H7 (cell line): ENCODE results near the gene PPFIA1. TPM values are rescaled to one million over a fixed set of nuclear protein-coding genes. Genes with fewer than 3 reads are reported as not detected.

Experiments used
- DNase-seq: peaks from one replicate; pipeline ENCODE4 v3.0.0; 2012
- H3K27me3 ChIP-seq: 2 replicates; pipeline ENCODE4 v1.6.0; 2011; ENCODE audit warnings: mild to moderate bottlenecking, low read length; ENCODE audit not compliant: control insufficient read depth, insufficient read depth
- H3K36me3 ChIP-seq: replicated peaks from 2 replicates; pipeline ENCODE4 v1.5.1; 2011; ENCODE audit warnings: low read length; ENCODE audit not compliant: control insufficient read depth, insufficient read depth
- H3K4me3 ChIP-seq: 2 replicates; pipeline ENCODE4 v1.5.1; 2011; ENCODE audit warnings: low read depth, mild to moderate bottlenecking, control low read depth, low read length, moderate library complexity; ENCODE audit not compliant: insufficient read depth
- total RNA-seq: library from RNA; depleted of rRNA; stranded (reverse); fragments of >200 nt; shearing (Covaris generic); gene quantifications from 2 replicates; pipeline ENCODE4 v1.2.3, GENCODE V29; 2014

PPFIA1 gene
- total RNA-seq, 1 experiment from 2014 or later = 51.5 TPM

- Histone ChIP-seq H3K27me3 (no peaks in the 10 kb centered on the region), H3K36me3 (peaks cover 62% of the 10 kb centered on the region), H3K4me3 (no peak overlapping the region)
- no peak for DNase-seq
Measured at GRCh38 chr11:70334351-70334995, 64.0 kb downstream of the PPFIA1 start.

- Histone ChIP-seq H3K4me3 (no peak overlapping the region), H3K36me3 (peaks cover 64% of the 10 kb centered on the region), H3K27me3 (no peaks in the 10 kb centered on the region)
- no peak for DNase-seq
Measured at GRCh38 chr11:70335511-70335910, 65.0 kb downstream of the PPFIA1 start.

DNA sequence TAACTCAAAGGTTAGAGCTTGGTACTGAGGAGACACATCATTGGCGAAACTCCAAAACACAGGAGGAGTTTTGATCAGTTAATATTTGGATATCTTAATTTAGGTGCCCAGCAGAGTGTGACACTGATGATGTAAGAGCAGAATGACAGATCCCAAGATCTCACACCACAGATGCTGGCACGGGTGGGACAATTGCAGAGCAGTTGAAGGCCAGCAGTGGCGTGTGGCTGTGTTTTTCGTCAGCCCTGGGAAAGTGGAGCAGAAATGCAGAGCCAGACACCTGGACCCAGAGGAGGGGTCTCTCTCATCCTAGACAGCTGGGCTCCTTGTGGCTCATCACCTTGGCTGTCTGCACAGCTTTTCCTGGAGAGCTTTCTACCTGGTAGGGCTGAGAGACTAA lies 68.1 kb downstream of the PPFIA1 start:
- no peaks in the 10 kb centered on the region for H3K27me3 ChIP-seq
- peaks cover 54% of the 10 kb centered on the region for H3K36me3 ChIP-seq
- no peak for DNase-seq
- no peak overlapping the region for H3K4me3 ChIP-seq

DNA sequence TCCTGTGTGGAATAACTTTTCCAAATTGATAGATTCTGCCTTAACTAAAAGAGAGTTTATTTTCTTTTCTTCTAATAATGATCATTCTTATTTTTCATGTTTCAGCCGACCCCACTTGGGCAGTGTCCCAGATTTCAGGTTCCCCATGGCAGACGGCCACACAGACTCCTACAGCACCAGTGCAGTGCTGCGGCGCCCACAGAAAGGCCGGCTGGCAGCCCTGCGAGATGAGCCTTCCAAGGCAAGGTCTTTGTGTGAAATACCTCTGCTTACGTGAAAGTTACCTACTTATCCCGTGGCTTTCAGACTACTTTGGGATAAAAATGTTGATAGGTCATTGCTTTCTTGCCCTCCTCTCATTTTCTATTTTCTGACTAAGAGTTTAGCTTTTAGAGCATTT lies 68.6 kb downstream of the PPFIA1 start:
- DNase-seq = no peak
- H3K4me3 ChIP-seq = no peak overlapping the region
- H3K27me3 ChIP-seq = no peaks in the 10 kb centered on the region
- H3K36me3 ChIP-seq = peaks cover 54% of the 10 kb centered on the region

GRCh38 chr11:70341881-70342429 lies 71.5 kb downstream of the PPFIA1 start:
- H3K27me3 ChIP-seq = no peaks in the 10 kb centered on the region
- DNase-seq = no peak
- H3K4me3 ChIP-seq = no peak overlapping the region
- peaks cover 46% of the 10 kb centered on the region for H3K36me3 ChIP-seq

- no peak for DNase-seq
- Histone ChIP-seq H3K27me3 (no peaks in the 10 kb centered on the region), H3K4me3 (no peak overlapping the region), H3K36me3 (peaks cover 38% of the 10 kb centered on the region)
Measured at GRCh38 chr11:70343636-70344035, 73.1 kb downstream of the PPFIA1 start.

DNA sequence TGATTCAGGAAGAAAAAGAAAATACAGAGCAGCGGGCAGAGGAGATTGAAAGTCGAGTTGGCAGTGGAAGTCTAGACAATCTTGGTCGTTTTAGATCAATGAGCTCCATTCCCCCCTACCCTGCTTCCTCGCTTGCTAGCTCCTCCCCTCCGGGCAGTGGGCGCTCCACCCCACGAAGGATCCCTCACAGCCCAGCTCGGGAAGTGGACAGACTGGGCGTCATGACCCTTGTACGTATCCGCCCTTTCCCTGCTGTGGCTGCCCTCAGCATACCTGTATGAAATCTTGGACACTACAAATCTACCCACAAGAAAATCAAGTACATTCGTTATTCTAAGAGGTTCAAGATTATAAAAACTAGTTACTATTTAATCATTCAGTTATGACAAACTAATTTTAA lies 77.7 kb downstream of the PPFIA1 start:
- Histone ChIP-seq H3K4me3 (no peak overlapping the region), H3K36me3 (peaks cover 28% of the 10 kb centered on the region), H3K27me3 (no peaks in the 10 kb centered on the region)
- DNase-seq = no peak

DNA sequence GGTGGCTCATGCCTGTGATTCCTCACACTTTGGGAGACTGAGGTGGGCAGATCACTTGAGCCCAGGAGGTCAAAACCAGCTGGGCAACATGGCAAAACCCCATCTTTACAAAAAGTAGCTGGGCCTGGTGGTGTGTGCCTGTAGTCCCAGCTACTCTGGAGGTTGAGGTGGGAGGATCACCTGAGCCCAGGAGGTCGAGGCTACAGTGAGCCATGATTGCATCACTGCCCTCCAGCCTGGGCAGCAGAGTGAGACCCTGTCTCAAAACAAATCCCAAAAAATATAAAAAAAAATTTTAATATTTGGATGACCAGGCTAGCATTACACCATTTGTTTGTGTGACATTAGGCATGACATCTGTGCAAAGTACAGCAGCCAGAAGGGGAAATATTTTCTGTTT lies 78.1 kb downstream of the PPFIA1 start:
- H3K4me3 ChIP-seq = no peak overlapping the region
- H3K36me3 ChIP-seq = peaks cover 28% of the 10 kb centered on the region
- DNase-seq = no peak
- no peaks in the 10 kb centered on the region for H3K27me3 ChIP-seq

DNA sequence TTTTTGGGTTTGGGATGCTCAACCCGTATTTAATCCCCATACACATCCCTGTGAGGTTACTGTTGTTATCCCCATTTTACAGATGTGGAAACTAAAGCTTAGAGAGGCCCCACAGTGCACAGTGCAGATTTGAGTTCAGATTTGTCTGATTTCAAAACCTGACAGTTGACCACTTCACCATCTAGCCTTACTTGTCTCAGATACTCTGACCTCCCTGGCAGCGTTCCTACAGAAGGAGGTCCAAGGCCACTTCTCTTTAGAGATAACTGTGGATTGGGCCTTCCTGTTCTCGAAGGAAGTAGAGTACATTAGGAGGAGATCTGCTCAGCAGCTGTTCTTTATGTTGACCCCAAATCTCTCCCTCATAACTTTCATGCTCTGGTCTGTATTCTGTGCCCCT lies 81.2 kb downstream of the PPFIA1 start:
- no peaks in the 10 kb centered on the region for H3K27me3 ChIP-seq
- H3K36me3 ChIP-seq = peaks cover 39% of the 10 kb centered on the region
- H3K4me3 ChIP-seq = no peak overlapping the region
- DNase-seq = no peak

DNA sequence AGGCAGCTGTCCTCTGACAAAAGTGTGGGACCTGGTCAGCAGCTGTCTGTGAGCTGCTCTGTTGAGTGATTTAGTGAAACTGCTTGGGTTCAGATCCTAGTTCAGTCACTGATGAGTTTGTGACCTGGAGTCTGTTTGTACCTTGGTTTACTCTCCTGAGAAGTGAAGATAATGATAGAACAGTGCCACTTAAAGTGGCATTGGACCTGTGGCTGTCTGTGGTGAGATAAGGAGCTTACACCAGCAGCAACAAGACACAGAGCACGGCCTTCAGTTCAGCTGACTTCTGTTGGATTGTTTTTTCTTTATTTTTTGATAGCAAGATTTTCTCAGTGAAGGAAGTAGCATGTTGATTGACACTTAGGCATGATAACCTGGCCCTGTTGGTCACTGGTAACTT lies 81.6 kb downstream of the PPFIA1 start:
- DNase-seq = no peak
- Histone ChIP-seq H3K4me3 (no peak overlapping the region), H3K27me3 (no peaks in the 10 kb centered on the region), H3K36me3 (peaks cover 39% of the 10 kb centered on the region)

- Histone ChIP-seq H3K4me3 (no peak overlapping the region), H3K36me3 (peaks cover 40% of the 10 kb centered on the region), H3K27me3 (no peaks in the 10 kb centered on the region)
- DNase-seq = no peak
Measured at GRCh38 chr11:70352601-70353000, 82.1 kb downstream of the PPFIA1 start.

- Histone ChIP-seq H3K4me3 (no peak overlapping the region), H3K36me3 (peaks cover 35% of the 10 kb centered on the region), H3K27me3 (no peaks in the 10 kb centered on the region)
- no peak for DNase-seq
Measured at GRCh38 chr11:70353329-70353728, 82.8 kb downstream of the PPFIA1 start.

- Histone ChIP-seq H3K4me3 (no peak overlapping the region), H3K36me3 (peaks cover 34% of the 10 kb centered on the region), H3K27me3 (no peaks in the 10 kb centered on the region)
- DNase-seq = no peak
Measured at GRCh38 chr11:70353900-70354568, 83.5 kb downstream of the PPFIA1 start.

- H3K4me3 ChIP-seq = no peak overlapping the region
- peaks cover 35% of the 10 kb centered on the region for H3K36me3 ChIP-seq
- no peaks in the 10 kb centered on the region for H3K27me3 ChIP-seq
- no peak for DNase-seq
Measured at GRCh38 chr11:70354629-70355028, 84.1 kb downstream of the PPFIA1 start.

- no peak overlapping the region for H3K4me3 ChIP-seq
- no peaks in the 10 kb centered on the region for H3K27me3 ChIP-seq
- H3K36me3 ChIP-seq = peaks cover 42% of the 10 kb centered on the region
- DNase-seq = no peak
Measured at GRCh38 chr11:70358753-70359152, 88.3 kb downstream of the PPFIA1 start.
